ENCODE data around the gene CMTM8.

DNA sequence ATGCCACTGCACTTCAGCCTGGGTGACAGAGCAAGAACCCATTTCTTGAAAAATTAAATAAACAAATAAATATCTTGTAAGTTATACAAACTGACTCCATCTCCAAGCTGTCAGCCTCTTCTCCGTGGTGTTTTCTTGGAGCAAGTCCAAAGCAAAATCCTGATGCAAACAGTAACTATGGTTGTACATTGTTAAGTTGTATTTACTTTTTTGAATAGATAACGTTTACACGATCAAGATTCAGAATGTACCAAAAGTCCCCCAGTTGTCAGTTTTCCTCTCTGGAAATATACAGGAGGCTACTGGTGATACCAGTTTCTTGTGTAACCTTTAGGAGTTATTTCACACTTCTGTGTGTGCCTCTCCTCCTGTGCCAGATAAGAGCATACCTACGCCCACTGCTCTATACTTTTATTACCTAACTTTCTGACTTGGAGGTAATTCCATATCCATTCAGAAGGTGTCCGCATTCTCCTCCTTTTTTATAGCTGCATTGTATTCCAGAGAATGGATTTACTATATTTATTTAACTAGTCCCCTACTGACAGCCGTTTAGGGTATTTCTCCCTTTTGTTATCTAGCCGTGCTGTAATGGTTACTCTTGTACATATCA lies 167.3 kb downstream of the CMTM8 start:
- no peak for TF ChIP-seq POLR2A (IDR thresholded peaks at IDR 0.05; ENCODE audit: low read depth, low read length)
- TF ChIP-seq TAF1 (IDR thresholded peaks at IDR 0.05; ENCODE audit: low read depth, low read length): no peak
- no peak for TF ChIP-seq POLR2AphosphoS5 (IDR thresholded peaks at IDR 0.05; ENCODE audit: low read depth, low read length)
- no peak for TF ChIP-seq SPI1 (IDR thresholded peaks at IDR 0.05; ENCODE audit: low read depth, low read length)
- no peak for TF ChIP-seq PAX5 (IDR thresholded peaks at IDR 0.05; ENCODE audit: insufficient read depth, low read length, severe bottlenecking)

All from GM12891 (cell line).